ENCODE measurements around the gene IQSEC3.
"Not testable (repeated sequence)": the region's sequence is repeated elsewhere in the genome, so short reads cannot be mapped to it uniquely, and the experiment has no call there.

IQSEC3 gene

GRCh38 chr12:184811-185575, 118.4 kb downstream of the IQSEC3 start:
- no peak for DNase-seq

- DNase-seq = no peak
These were observed 119.0 kb downstream of the IQSEC3 start for GRCh38 chr12:185576-185955.

GRCh38 chr12:186006-186625, 119.5 kb downstream of the IQSEC3 start:
- no peak for DNase-seq

- DNase-seq = not testable (repeated sequence)
These were observed 121.7 kb downstream of the IQSEC3 start for GRCh38 chr12:187986-188909.

- DNase-seq = peak; percentile 52
These were observed 122.5 kb downstream of the IQSEC3 start for GRCh38 chr12:188910-189621.

GRCh38 chr12:189622-189962, 123.0 kb downstream of the IQSEC3 start:
- DNase-seq = no peak

GRCh38 chr12:190881-191280, 124.3 kb downstream of the IQSEC3 start:
- no peak for DNase-seq

GRCh38 chr12:191541-191940, 125.0 kb downstream of the IQSEC3 start:
- no peak for DNase-seq

GRCh38 chr12:193261-193660, 126.7 kb downstream of the IQSEC3 start:
- peak; percentile 40 for DNase-seq

GRCh38 chr12:194276-194675, 127.7 kb downstream of the IQSEC3 start:
- DNase-seq = no peak

GRCh38 chr12:195156-195555, 128.6 kb downstream of the IQSEC3 start:
- no peak for DNase-seq

- no peak for DNase-seq
These were observed 129.4 kb downstream of the IQSEC3 start for GRCh38 chr12:195951-196350.

- DNase-seq = no peak
These were observed 129.9 kb downstream of the IQSEC3 start for GRCh38 chr12:196436-196835.

- DNase-seq = no peak
These were observed 130.8 kb downstream of the IQSEC3 start for GRCh38 chr12:197347-197746.

GRCh38 chr12:197911-198695, 131.5 kb downstream of the IQSEC3 start:
- DNase-seq = no peak

- no peak for DNase-seq
These were observed 132.1 kb downstream of the IQSEC3 start for GRCh38 chr12:198705-199104.

- DNase-seq = no peak
These were observed 134.8 kb downstream of the IQSEC3 start for GRCh38 chr12:201361-201760.

GRCh38 chr12:202081-202731, 135.6 kb downstream of the IQSEC3 start:
- DNase-seq = peak; percentile 71

- DNase-seq = no peak
These were observed 136.5 kb downstream of the IQSEC3 start for GRCh38 chr12:203074-203461.

GRCh38 chr12:203462-204260, 137.1 kb downstream of the IQSEC3 start:
- no peak for DNase-seq

- DNase-seq = no peak
These were observed 137.7 kb downstream of the IQSEC3 start for GRCh38 chr12:204261-204678.

Measured in NCI-H1092 (cell line).